ENCODE data around the gene AZU1.
A peak's percentile ranks its signal among the peaks of the same experiment; 100 is the strongest.

Gene AZU1

GRCh38 chr19:797528-798414 lies 29.9 kb upstream of the AZU1 start:
- peak; percentile 86 for DNase-seq

- DNase-seq: no peak
Measured at GRCh38 chr19:798415-799075, 29.1 kb upstream of the AZU1 start.

DNA sequence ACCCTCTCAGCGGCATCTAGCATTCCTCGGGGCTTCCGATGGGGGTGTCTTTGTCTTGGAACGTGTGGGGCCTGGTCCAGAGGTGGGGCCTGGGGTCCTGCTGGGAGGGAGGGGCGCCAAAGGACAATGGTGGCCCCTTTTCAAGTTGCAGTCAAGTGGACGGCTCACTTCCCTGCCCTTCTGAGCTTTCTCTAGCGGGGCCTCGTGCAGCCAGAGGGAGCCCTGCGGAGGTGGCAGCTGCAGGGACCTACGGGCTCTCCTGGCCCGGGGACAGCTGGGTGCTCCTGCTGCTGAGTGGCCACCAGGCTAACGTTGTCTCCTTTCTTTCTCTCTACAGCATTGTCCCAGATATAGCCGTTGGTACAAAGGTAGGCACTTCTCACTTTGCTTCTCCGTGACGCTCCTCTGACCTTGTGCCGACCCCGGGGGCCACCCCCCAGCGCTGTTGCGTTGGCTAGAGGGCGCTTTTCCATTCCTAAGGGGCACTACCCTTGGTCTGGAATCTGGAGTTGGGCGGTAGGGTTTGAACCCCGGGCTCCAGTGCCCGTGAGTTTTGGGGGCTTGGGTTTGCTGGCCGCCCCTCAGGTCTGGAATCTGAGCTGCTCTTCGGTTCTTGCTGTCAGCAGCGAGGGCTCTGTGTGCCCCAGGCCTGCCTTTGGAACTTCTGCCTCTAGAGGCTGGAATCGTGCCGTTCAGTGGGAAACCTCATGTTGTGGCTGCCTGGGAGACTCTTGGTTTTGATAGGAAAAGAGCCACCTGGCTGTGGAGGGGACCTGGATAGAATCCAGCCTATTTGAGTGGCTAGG lies 28.4 kb upstream of the AZU1 start:
- no peak for DNase-seq

DNA sequence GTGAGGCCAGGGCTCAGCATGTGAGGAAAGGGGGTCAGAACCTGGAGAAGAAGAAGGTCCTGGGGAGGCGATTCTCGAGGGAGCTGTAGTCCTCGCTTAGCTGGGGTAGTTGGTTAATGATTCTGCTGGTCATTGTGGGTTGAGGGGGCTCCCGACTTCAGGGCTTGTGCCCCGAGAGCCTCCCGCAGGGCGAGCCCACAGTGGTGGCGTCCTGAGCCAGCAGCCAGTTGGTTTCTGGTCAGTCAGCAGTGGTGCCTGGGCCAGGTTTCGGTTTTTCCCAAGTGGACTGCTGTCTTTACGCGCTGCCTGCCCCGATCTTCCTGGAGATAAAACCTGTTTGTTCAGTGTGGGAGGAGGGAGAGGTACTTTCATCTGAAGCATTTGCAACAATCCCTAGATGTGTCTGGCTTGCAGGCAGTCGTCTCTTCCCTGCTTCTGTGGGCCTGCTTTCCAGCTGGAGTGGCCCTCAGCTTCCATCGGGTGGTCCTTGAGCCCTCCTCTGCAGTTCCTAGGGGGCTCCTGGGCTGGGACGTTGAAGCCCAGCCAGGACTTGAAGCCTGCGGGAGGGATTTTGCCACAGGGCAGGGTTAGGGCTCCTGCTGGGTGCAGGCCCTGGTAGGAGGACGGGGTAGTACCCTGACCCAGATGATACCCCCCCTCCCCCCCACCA lies 27.1 kb upstream of the AZU1 start:
- no peak for DNase-seq

DNA sequence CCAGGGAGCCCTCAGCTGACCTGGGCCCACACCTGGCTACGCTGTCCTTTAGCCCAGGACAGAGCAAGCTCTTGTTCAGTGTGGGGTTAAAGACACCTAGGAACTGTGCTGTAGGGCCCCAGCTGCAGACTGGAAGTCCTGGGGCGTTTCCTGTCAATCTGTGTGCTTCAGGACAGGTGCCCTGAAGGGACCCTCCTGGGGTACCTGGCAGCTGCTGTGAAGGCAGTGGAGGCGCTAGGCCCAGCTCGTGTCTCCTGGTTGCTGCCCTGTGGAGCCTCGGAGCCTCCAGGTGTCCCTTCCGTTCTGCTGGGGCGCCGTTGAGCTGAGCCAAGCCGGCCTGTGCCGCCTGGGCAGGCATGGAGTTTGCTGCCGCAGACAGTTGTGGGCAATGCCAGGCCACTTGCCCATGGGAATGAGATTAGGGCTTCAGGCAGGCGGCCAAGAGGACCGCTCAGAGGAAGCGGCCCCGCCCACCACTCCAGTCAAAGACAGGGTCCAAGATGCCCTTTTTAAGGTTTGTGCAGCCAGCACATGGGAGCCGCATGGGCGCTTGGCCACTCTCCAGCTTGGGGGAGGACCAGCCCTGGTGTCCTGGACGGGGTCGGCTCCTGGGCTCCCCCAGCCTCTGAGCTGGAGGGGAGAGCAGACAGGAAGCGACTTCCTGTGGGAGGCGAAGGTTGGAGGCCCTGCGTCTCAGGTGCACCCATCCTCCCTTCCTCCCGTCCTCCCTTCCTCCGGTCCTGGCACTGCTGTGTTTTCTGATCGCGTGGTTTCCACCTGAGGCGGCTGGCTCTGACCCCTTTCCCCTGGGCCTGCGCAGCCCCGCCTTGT lies 26.4 kb upstream of the AZU1 start:
- DNase-seq: no peak

- DNase-seq: no peak
Measured at GRCh38 chr19:801861-802497, 25.7 kb upstream of the AZU1 start.

- no peak for DNase-seq
Measured at GRCh38 chr19:802498-803098, 25.0 kb upstream of the AZU1 start.

DNA sequence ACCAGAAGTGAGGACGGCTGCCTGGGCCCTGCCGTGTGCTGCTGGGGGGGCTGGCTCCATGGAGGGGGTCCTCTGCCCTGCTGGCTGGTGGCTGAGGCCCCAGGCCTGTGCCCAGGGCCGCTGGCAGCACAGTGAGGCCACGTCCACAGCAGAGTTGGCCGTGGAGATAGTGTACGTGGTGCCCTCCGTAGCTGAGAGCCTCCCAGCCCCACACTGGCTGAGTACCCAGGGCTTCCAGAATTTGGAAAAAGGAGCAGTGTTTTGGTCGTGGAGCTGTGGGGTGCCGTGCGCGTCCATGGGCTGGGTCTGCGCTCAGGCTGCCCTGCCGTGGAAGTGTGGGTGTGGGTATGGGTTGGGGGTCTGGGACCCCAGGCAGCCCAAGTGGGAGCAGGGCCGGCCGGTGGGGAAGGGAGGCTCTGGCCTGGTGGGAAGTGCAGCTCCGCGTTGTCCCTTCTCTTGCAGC lies 24.5 kb upstream of the AZU1 start:
- no peak for DNase-seq

DNA sequence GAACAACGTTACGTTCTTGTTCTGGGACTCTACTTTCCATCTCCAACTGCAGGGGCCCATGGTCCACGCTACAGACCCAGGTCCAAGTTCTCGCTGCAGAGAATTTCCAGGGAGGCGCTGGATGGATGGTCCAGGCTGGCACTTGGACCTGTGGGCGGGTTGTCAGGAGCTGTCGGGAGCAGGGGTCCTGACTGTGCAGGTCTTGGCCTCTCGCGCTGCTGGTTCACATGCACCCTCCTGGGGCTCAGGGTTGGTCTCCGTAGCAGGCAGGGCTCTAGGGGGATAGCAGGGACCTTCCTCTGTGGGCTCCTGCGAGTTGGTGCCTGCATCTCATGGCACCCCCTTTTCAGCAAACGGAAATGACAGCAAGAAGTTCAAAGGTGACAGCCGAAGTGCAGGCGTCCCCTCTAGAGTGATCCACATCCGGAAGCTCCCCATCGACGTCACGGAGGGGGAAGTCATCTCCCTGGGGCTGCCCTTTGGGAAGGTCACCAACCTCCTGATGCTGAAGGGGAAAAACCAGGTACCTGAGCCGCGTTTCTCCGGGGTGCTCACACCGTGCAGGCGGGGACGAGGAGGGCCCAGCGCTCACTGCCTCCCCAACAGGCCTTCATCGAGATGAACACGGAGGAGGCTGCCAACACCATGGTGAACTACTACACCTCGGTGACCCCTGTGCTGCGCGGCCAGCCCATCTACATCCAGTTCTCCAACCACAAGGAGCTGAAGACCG lies 23.8 kb upstream of the AZU1 start:
- DNase-seq: no peak

DNA sequence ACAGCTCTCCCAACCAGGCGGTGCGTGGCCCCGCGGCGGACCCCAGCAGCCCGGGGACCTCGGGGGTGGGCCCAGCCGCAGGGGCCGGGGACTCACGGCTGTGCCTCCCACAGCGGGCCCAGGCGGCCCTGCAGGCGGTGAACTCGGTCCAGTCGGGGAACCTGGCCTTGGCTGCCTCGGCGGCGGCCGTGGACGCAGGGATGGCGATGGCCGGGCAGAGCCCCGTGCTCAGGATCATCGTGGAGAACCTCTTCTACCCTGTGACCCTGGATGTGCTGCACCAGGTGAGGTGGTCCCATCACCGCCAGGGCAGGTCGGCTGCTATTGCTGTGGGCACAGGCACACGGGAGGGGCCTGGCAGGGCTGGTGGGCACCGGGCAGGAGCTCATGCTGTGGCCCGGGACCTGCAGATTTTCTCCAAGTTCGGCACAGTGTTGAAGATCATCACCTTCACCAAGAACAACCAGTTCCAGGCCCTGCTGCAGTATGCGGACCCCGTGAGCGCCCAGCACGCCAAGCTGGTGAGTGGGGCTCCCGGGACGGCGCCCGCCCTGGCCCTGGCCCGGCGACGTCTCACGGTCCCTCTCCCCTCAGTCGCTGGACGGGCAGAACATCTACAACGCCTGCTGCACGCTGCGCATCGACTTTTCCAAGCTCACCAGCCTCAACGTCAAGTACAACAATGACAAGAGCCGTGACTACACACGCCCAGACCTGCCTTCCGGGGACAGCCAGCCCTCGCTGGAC lies 23.0 kb upstream of the AZU1 start:
- no peak for DNase-seq

DNA sequence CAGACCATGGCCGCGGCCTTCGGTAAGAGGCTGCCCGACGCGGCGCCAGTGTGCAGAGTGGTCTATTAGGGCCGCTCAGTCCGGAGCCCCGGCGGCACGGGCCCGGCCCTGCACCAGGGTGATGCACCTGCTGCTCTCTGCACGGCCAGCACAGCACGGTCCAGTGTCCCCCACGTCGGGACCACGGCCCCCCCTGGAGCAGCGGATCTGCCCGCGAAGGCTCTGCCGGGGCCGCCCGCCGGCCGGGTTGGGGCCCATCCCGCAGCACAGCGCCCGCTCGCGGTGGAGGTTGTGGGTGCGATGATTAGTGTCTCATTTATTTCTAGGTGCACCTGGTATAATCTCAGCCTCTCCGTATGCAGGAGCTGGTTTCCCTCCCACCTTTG lies 22.5 kb upstream of the AZU1 start:
- no peak for DNase-seq

GRCh38 chr19:805600-806550 lies 21.8 kb upstream of the AZU1 start:
- no peak for DNase-seq

GRCh38 chr19:806815-807421 lies 20.7 kb upstream of the AZU1 start:
- DNase-seq: no peak

DNA sequence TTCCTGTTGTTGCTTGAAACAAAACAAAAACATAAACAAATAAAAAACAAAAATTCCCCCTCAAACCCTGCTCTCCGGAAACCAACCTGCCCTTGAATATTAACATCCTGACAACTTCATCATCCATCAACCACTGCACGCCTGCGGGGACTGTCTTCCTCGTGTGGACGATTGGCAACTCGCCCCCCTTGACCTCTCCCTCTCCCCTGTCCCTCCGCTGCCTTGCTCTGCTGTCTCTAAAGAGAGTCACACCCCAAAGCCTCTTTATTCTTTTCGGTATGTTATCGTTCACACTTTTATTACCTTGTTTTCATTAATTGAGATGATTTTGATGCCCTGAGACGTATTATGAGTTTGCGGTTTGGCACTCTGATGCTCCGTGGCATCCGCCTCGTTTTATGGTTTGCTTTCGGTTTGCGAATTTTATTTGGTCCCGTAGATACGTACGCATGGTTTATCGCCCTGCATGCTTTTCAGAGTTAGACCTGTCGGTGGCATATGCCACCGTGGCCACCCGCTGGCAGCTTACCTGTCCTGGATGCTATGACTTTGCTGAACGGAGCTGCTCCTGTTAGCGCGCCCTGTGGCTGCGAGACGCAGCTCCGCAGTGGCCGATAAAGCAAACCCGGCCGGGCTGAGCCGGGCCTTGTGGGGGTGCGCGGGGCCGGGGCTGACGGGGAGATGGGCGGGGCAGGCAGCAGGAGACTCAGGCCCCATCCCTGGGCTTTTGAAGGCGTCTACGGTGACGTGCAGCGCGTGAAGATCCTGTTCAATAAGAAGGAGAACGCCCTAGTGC lies 19.8 kb upstream of the AZU1 start:
- DNase-seq: no peak

DNA sequence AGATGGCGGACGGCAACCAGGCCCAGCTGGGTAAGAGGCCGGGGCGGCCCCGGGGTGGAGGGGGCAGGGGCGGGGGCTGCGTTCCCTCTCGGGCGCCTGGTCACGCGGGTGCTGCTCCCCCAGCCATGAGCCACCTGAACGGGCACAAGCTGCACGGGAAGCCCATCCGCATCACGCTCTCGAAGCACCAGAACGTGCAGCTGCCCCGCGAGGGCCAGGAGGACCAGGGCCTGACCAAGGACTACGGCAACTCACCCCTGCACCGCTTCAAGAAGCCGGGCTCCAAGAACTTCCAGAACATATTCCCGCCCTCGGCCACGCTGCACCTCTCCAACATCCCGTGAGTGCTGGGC lies 19.2 kb upstream of the AZU1 start:
- no peak for DNase-seq

- no peak for DNase-seq
Measured at GRCh38 chr19:810077-810855, 17.4 kb upstream of the AZU1 start.
